ENCODE results near the gene IL15RA.
"Not testable (repeated sequence)": the region's sequence is repeated elsewhere in the genome, so short reads cannot be mapped to it uniquely, and the experiment has no call there.

IL15RA gene

DNA sequence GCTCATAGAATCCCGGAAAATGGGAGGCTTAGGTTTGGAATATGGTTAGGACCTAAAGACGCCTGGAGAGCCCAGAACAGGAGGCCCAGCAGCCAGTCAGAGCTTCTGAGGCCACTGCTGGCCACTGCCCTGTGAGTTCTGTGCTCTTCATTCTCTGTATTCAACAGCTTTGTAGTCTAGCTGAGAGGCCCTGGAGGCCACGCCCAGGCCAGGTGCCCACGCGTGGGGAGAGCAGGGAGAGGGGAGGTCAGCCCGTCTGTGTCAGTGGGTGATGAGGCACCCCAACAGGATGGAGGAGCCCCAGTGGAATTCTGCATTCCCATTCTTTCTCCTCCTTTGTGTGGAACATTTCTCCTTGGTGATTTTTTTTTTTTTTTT, 29.1 kb downstream of the IL15RA start:
- no peak for DNase-seq

DNA sequence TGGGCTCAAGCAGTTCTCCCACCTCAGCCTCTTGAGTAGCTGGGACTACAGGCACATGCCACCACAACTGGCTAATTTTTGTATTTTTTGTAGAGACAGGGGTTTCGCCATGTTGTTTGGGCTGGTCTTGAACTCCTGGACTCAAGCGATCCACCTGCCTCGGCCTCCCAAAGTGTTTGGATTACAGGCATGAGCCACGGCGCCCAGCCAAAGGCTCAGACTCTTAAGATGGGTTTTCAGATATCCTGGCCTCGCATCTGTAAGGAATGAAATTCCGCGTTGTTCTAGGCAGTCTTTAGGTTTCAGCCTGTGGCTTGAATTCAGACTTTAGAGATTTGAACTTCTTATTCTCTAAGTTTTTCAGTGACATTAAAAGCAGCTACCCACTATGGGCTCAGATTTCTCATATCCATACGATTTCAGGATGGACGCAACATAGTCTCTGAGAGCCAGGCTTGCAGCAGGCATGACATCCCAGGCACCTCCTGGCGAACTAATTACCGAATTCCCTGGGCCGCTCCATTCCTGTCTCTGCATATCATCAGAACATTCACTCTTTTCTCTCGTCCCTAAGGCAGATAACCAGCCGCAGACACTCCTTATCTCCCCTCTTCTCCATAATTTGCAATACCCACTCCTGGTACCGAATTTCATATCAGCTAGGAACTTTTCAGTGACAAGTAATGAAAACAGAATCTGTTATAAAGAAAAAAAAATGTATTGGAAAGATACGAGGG, 29.7 kb downstream of the IL15RA start:
- no peak for DNase-seq

DNA sequence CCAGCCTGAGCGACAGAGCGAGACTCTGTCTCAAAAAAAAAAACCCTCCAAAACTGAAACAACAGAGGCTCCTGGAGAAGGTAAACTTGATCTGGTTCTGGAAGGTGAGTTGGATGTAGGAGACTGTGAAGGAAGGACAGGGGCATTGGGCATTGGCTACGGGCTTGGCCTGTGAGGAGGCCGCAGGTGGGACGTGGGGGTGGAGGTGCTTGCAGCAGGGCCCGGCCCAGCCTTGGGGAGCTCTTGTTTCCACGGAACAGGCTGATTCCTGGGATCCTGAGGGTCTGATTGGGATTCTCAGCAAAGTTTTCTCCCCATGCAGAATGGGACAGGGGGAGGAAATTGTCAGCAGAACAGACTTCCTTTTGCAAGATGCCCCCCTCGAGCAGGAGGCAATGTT, 30.6 kb downstream of the IL15RA start:
- DNase-seq = no peak

DNA sequence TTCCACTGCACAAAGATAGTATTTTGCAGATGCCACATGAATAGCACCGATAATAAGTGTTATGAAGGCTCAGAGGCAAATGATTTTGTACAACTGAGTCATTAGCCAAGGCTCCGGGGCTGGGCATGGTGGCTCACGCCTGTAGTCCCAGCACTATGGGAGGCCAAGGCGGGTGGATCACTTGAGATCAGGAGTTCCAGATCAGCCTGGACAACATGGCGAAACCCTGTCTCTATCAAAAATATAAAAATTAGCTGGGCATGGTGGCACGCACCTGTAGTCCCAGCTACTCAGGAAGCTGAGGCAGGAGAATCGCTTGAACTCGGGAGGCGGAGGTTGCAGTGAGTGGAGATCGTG, 30.9 kb downstream of the IL15RA start:
- not testable (repeated sequence) for DNase-seq

DNA sequence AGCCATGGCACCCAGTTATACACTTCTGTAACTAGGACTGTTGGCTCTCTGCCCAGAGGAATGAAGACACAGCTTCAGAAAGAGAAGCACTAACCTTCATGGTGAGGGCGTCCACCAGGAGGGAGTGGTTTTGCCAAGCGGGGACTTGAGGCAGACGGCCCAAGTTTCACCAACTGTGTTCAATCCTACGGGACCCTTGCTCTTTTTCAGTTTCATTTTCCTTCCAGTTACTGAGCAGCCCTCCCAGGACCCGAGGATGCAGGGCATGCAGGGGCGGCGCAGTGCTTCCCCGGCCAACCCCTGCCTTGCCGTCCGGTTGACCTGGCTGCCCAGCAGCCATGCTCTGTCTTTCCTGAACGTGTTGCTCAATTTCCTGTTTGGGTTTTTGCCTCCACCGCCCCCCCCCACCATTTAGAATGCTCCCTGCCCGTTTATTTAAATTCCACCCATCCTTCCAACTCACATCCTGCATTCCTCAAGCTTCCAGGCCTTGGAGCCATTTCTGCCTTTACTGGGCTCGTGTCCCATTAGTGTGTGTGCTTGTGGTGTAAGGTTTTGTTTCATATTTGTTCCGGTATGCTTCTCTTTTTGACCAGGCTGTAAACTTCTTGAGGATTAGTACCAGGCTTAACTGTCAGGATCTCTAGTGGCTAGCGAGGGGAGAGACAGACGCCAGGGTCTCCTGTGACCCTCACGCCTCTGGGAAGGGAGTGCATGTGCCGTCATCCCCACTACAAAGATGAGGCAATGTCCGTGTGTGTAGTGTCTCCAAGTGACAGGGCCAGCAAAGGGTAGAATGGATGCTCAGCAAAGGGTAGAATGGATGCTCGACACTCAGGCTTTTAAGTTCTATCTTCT, 31.6 kb downstream of the IL15RA start:
- DNase-seq = peak; percentile 40

DNA sequence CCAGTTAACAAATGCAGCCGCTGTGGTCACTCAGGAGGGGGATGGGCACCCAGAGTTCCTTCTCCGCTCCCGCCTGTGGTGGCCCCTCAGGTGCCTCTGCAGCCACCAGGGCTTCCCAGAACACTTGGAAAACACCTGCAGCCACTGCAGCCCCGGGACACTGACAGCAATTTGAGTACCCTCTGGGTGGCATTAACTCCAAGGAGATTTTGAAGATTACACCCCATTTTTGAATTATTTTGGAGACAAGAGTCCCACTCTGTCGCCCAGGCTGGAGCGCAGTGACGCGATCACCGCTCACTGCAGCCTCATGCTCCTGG, 32.2 kb downstream of the IL15RA start:
- DNase-seq = no peak

DNA sequence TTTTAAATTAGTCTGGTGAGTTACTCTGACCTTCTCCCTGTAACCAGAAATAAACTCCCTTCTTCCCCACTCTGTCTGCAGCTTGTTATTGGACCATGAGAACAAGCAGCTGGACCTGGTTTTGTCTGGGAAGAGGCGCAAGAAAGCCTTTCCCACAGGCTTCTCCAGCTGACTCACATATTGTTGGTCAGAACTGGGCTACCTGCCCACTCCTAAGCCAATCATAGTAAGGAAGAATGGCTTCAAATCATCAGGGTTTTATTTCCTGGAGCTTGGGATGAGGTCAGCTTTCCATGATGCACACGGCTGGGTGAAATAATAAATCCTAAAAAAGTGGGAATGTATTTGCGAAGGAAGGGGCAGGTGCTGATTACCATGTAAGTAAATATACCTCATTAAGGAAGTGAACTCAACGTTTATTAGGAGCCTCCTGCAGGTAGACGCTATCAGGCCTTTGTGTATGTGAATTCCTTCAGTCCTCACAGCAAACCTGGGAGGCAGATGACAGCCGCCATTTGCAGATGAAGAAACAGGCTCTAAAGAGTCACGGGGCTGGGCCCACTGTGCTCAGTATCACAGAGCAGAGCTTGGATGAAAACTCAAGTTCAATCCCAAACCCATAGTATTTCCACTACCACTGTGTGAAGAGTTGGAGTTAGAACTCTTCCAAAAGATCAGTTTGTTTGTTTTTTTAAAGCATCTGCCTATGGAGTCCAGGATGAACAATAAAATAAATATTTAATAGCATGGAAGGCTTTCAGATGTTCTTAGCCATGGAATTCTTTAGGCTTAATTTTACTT, 32.8 kb downstream of the IL15RA start:
- no peak for DNase-seq

DNA sequence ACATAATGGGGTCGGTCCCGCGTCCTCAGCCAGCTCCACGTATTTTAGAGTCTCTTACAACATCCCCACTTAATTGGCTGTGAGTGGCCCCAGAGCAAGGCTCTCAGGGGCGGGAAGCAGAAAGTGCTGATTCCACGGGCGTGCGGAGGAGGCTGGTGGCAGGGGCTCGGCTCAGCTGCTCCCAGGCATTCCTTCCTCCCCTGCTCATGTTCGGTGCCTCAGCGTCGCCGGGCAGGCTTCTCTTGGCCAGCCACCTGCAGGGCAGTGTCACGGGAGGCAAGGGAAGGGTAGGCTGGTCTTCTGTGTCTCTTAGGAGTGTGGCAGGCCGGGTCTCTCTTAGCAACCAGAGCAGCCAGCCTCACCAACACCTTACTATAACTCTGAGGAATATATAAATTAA, 33.8 kb downstream of the IL15RA start:
- no peak for DNase-seq

DNA sequence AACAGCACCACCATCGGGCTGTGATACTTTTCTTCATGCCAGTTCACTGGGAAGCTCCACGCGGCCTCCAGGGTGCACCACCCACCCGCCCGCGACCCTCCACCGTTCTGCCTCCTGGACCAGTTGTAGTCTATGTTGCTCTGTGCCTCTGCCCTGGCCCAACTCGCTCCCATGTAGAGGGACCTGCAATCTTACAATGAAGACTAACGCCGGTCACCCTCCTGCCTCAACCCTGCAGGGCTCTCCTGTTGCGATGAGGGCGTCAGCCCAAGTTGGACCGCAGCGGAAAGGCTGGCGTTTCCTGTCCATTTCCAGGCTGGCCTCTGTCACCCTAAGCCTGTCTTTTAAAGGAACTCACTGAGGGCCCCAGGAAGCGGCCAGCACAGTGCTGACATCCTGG, 34.9 kb downstream of the IL15RA start:
- DNase-seq = no peak

DNA sequence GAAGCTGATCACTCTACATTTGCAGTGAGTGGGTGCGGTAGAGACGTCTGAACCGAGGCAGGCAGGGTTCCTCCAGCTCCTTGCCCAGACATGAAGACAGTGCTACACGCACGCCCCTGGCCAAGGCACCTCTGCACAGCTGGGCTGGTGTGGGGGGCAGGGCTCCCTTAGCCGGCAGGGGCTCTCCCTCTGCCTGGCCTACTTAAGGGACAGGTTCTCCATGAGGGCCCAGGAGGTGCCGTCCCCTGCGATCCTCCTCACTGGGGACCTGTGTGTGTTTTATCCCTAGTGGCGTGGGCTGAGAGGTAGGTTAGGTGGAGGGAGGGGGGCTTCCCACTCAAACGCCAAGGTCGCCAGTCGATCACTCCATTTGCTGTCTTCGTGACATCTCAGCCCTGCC, 35.3 kb downstream of the IL15RA start:
- no peak for DNase-seq

DNA sequence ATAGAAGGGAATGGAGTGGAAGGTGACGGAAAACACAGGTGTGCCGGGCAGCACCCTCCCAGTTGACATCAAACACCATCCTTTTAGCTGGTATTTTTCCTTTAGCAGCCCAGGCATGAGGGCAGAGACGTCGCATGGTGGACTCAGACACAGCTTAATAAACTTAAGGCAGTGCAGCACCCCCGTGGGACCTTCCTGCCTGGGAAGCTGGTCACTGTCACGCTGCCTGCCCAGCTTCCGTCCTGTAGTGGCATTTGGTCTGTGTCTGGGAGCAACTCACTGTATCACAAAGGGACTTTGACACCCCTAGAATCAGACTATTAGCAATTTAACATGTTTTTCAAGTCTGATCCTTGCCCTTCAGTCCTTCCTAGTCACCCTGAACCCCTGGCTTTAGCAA, 35.8 kb downstream of the IL15RA start:
- no peak for DNase-seq

DNA sequence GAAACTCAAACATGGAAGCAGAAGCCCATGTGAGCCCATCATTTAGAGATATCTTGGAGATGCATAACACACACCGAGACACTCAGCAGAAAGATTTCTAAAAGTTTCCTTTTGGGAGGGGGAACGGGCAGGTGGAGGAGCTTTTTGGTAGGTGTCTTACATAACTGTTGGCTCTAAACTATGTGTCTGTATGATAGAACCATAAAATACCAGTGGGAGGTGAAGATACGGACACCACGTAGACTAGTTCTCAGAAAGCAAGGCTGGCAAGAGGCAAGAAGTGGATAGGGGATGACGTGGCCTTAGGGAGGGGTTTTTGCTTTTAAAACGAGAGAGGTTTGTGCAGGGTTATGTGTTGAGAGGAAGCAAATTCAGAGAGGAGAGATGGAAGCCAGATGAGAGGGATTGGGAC, 36.5 kb downstream of the IL15RA start:
- DNase-seq = no peak

DNA sequence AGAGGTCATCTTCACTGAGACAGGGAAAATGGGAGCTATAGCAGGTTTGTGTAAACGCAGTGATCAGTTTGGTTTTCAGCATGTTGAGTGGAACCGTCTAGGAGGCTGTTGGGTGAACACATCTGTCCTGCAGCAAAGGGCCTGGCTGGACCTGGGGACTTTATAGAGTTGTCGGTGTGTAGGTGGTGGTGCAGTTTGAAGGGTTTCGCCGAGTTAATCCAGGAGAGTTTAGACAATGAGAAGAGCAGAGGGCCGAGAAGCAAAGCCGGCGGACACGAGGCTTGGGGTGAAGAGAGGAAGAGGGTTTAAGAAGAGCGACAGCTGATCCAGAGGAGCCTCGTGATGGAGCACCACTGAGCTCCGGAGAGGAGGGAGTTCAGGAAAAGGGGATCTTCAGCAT, 39.1 kb downstream of the IL15RA start:
- no peak for DNase-seq

DNA sequence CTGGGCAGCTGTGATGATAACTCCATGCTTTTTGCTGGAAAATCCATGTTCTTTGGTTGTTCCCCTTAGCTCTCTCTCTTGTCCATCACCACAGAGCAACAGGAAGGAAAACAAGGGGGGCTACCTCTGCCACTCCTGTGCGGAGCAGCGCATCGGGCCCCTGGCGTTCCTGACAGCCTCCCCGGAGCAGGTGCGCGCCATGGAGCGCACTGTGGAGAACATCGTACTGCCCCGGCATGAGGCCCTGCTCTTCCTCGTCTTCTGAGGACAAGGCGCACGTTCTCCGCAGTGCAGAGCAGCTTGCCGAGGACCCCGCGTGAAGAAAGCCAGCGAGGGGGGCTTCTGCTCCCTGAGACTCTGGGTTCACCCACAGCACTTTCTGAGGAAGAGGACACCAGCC, 40.3 kb downstream of the IL15RA start:
- DNase-seq = no peak

DNA sequence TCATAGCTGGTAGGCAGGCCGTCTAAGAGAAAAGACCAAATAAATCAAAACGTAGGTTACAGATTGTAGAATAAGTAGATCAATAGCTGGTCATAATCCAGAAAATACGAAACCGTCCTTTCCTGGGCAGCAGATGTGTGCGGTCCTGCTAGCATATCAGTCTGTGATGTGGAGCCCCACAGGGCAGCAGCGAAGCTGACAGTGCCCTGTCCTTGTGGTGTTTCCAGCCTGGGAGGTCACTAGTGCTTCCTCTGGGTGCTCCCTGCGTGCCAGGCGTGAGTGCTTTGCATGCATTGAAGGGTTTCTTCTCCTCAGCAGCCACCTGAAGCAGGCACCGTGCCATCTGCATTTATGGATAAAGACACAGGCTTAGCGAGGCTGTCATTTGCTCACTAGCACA, 41.7 kb downstream of the IL15RA start:
- DNase-seq = no peak

DNA sequence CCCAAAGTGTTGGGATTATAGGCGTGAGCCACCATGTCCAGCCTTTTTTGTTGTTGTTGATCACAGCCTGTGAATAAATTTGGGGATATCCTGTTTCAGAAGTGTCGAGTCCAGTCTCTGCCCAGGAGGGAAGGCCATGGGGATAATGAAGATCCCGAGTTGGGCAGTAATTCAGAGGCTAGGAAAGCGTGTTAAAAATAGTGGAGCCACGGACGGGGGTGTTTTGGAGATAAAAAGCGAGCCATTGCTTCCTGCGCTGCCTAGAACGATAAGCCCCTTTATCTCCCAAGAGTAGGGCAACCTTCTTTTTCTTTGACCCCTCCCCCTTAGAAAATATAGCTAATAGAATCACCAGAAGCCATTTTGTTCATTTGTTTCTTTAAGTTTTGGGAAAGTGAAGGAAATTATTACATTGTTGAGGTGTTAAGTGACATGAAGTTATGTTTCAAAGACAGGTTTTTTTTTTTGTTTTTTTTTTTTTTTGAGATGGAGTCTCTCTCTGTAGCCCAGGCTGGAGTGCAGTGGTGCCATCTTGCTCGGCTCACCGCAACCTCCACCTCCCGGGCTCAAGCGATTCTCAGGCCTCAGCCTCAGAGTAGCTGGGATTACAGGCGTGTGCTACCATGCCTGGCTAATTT, 43.3 kb downstream of the IL15RA start:
- DNase-seq = no peak

DNA sequence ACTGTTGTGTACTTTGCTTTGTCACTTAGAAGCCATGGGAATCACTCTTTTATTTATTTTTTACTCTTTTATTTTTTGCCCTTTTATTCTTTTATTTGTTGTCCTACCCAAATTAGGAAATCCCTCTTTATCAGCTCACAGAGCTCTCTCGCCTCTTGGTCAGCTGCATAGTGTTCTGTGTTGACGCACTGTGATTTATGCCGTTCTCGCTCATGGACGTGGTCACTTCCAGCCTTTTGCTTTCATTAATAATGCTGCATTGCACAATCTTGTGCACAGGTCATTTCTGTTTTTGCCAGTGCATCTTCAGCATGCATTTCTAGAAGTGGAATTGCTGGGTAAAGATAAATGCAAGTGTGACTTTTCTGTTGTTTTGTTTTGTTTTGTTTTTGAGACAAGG, 45.0 kb downstream of the IL15RA start:
- DNase-seq = no peak

DNA sequence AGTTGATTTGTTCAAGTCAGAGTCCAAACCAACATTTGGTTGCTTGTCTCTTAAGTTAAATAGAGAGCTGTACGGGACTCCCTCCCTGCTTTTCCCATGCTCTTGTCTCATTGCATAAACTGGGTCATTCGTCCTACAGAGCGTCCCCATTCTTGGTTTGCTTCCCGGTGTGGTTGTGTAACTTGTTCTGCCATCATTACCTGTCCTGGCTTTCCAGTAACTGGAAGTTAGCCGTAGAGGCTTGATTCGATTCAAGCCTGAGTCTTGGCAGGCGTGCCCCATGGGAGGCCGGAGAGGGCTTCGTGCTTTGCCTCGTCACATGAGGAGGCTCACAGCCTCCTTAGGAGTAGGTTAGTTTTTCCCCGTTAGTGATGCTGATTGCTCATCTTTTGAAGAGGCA, 47.1 kb downstream of the IL15RA start:
- no peak for DNase-seq

DNA sequence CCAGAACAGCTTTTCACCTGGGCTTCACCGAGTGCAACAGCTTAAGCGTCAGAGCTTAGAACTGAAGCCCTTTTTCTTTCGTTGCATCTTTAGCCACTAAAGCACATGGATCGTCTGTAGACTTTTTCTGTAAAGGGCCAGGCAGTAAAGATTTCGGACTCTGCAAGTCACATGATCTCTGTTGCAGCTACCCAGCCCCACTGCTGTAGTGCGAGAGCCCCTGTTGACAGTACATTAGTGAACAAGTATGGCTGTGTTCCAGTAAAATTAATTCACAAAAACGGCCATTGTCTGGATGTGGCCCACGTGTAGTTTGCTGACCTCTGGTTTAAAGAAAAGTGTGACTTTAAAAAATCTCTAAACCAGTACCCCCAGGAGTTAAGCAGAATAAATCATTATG, 47.9 kb downstream of the IL15RA start:
- no peak for DNase-seq

DNA sequence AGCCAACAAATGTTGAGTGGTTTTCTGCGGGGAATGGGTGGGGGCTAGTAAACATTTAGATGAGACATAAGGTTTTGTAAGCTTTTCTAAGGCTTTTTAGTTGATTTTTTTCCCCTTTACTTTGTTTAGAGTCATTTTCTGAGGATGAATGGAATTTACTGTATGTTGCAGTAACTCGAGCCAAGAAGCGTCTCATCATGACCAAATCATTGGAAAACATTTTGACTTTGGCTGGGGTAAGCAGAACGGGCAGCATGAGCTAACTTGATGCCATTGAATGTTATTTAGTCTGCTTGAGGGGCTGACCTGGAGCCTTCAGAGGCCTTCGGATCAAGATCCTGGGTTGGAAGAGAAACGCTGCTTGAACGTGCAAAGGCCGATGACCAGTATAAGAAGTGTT, 50.0 kb downstream of the IL15RA start:
- no peak for DNase-seq

DNA sequence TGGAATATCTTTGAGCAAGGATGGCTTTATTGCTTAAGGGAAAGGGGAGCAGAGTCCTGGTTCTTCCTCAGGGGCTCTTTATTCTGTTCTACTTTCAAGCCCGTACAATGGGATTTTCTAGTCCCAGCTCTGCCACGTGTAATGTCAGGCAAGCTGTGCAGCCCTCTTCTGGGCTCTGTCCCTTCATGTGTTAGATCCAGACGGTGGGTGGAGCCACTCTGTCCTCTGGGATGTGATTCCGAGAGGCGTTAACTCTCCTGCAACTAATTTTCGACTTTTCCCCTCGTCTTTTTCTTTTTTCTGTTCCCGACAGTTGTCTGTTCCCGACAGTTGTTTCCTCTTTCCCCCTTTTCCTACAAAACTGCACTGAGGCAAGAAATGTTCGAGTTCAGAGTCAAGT, 52.5 kb downstream of the IL15RA start:
- no peak for DNase-seq

DNA sequence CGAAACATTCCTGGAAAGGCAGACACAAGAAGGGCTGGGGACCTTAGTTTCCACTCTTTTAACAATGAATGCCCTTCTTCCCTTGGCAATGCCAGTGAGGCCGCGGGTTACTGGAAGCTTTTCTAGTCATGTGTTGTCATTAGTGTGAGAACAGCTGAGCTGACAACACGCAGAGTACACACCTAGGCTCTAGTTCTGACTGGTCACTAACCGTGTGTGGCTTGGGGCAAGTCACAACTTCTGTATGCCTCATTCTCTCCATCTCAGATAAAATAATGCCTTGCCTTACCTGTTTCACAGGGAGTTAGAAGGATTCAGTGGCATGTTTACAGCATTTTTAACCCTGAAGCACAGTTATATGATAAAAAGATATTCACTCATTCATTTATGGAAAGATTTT, 55.6 kb downstream of the IL15RA start:
- no peak for DNase-seq

DNA sequence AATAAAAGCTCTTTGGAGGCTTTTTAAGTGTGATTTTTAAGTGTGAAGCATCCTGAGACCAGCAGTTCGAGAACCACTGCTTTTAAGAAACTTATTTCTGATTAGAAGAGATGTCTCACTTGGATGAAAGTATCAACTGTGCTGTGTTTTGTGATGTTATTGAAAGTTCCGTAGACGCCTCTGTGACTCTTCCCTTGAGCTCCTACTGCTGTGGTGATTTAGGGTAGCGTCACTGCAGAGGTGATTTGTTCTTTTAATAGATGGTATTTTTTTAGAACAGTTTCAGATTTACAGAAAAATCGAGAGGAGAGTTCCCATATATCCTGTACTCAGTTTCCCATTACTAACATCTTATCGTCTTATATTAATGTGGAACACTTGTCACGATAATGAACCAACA, 57.8 kb downstream of the IL15RA start:
- no peak for DNase-seq

DNA sequence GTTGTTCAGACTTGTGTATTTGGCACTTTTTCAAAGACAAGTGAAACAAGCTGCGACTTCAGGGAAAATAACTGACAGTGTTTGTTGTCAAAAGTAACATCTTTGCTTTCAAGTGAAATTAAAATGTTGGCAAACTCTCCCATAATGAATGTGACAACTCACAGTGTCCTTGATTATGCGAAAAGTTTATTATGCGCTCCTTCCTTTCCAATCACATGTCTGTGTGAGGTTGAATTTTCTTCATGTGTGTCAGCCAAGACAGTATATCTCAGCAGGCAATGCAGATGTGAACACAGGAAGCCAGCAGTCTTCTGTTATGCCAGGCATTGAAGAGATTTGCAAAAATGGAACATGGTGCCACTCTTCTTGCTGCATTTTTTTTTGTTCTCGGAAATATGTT, 58.6 kb downstream of the IL15RA start:
- DNase-seq = no peak

All from GF-D8 (cell line).